GM12873 (cell line): ENCODE results near the gene TINCR.

Source experiments
- CTCF ChIP-seq: IDR thresholded peaks from 2 replicates; pipeline ENCODE4 v1.5.1; 2012; ENCODE audit warnings: low read depth, mild to moderate bottlenecking, moderate library complexity, low read length, control low read depth; ENCODE audit not compliant: insufficient read depth; ENCODE audit errors: missing control alignments

The TINCR gene

GRCh38 chr19:5593343-5594255 is 25.8 kb upstream of the TINCR start:
- no peak for TF ChIP-seq CTCF

GRCh38 chr19:5592531-5593342 is 25.0 kb upstream of the TINCR start:
- TF ChIP-seq CTCF: no peak

GRCh38 chr19:5591476-5591875 is 23.7 kb upstream of the TINCR start:
- no peak for TF ChIP-seq CTCF

- no peak for TF ChIP-seq CTCF
Measured at GRCh38 chr19:5590865-5591154, 23.1 kb upstream of the TINCR start.

GRCh38 chr19:5590151-5590864 is 22.6 kb upstream of the TINCR start:
- TF ChIP-seq CTCF: no peak

- TF ChIP-seq CTCF: no peak
Measured at GRCh38 chr19:5588906-5589676, 21.3 kb upstream of the TINCR start.

GRCh38 chr19:5588441-5588840 is 20.7 kb upstream of the TINCR start:
- no peak for TF ChIP-seq CTCF
